GM19452 (cell line): Measurements from ENCODE around the gene MAP2K5.

Experiments
- ATAC-seq: cut with Tn5 transposase; IDR thresholded peaks from one replicate; pipeline ENCODE4 v1.9.1; 2021; ENCODE audit not compliant: unreplicated experiment

Gene MAP2K5

DNA sequence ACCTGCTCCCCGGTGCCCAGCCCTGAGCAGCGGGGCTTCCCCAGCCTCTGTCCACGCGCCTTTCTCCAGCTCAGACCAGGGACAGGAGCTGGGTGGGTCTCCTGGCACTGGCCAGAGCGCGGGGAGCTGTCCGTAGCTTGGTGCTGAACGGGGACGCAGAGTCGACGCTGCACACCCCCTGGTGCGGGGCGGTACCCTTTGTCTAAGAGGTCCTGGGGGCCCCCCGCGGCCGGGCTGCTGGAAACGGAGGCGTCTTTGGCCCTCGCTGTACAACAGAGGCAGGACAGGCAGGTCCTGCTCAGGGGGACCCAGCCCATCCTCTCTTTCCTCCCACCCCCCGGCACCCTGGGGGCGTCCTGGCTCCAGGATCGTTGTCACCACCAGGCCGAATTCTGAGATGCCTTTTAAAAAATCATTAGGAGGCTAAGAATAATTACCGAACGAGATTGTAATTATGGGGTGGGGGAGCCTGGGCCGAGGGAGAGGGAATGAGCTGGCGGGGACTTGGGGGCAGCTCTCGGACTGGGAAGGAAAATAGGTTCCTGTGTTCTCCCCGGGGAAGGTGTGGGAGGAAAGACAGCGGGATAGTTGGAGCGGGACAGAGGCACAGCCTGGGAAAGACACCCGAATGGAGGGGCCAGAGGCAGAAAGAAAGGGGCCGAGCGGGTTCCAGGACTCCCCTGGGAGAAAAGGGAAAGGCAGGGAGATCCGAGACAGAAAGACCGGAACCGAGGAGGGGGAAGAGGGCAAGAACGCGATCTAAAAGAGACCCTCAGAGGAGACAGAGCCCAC, 278.7 kb downstream of the MAP2K5 start:
- no peak for ATAC-seq

GRCh38 chr15:67821784-67822440, 279.4 kb downstream of the MAP2K5 start:
- ATAC-seq = no peak

- ATAC-seq = no peak
Measured at GRCh38 chr15:67822537-67823313, 280.2 kb downstream of the MAP2K5 start.

- no peak for ATAC-seq
Measured at GRCh38 chr15:67823314-67824196, 281.1 kb downstream of the MAP2K5 start.

DNA sequence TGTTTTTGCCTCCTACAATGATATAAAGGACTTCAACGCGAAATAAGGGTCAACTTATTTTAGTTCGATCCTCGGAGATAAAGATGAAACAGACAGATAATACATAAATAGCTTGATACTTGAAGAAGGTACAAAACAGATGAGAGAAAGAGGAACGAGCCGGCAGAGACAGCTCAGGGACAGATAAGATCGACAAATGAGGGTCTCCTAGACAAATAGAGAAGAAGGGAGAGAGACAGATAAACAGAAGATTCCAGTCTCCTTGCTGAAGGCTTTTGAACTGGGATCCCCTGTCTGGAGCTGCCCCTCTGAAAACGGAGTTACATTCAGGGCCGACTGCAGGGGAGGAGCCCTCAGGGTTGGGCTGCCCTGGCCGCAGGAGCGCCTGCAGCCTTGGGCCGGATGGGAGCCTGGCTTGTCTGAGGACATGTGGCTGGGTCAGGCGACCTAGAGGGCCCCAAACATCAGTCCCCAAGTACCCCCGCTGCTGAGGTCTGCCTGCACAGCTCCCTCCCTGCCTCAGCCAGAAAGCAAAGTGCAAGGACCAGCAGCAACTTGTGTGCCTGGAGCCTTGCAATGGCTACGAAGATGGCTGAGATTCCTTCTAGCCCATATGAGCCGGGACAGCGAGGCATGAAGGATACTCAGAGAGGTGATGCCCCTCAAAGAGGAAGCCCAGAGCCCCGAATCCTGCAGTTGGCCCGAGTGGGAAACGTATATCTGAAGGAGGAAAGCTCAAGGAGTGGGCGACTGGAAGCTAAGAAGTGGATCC, 281.9 kb downstream of the MAP2K5 start:
- ATAC-seq = no peak

- ATAC-seq = no peak
Measured at GRCh38 chr15:67824976-67825880, 282.7 kb downstream of the MAP2K5 start, which contains the start of gene SKOR1. TSS of gene SKOR1 (plus strand) at chr15:67825509. CDS start at chr15:67825603, 94 bp downstream.

- ATAC-seq = no peak
Measured at GRCh38 chr15:67825881-67826716, 283.6 kb downstream of the MAP2K5 start.

GRCh38 chr15:67826717-67827561, 284.4 kb downstream of the MAP2K5 start:
- ATAC-seq = no peak

GRCh38 chr15:67827562-67828277, 285.2 kb downstream of the MAP2K5 start:
- no peak for ATAC-seq

DNA sequence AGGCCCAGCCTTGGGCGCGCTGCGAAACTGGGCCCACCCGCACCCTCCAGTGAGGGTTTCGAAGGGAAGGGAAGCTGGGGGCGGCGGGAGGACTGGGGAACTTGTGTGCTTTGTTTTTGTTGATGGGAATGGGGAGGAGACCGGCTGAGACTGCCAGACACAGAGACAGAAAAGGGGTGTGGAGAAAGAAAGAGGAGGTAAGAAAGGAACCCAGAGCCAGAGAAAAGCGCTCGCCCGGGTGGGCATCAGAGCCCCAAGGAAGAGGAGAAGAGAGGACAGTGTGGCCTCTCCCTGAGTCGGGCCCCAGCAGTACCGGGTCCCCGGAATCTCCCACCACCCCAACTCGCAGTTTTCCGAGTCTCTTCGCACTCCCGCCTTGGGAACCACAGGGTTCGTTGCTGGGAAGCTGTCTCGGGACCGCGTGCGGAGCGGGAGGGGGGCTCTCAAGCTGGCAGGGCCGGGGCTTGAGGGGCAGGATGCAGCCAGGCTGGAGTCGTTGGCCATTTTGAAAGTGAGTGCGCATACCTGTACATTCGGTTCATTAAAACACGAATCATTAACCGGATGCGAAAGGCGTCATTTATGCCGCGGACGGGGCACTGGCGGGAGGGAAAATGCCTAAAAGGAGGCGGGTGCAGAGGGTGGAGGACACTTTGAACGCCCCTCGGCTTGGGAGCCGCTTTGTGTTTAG, 285.9 kb downstream of the MAP2K5 start:
- no peak for ATAC-seq

DNA sequence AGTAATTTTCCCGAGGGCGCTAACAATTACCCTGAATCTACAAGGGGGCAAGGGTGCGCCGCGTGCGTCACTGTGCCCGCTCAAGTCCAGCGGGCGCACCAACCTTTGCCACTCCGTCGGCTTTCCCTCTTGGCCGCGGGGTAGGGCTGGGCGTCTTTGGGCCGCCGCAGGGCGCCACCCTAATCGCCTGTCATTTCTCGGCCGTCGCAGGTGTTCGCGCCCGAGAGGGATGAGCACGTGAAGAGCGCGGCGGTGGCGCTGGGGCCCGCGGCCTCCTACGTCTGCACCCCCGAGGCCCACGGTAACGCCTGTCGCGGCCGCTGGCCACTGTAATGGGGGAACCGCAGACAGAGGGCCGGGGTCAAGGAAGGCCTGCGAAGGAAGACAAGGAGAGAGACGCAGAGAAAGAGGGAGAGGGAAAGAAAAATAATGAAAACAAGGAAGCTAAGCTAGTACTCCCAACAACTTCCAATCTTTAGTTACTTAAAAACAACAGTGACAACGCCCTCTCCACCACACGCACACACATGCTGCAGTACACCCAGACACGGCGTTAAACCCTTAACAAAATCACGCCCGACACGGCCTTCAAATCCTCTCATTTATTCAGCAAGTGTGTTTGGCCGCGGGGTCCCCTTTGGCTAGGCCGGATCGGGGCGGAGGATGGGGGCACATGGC, 286.6 kb downstream of the MAP2K5 start:
- no peak for ATAC-seq

DNA sequence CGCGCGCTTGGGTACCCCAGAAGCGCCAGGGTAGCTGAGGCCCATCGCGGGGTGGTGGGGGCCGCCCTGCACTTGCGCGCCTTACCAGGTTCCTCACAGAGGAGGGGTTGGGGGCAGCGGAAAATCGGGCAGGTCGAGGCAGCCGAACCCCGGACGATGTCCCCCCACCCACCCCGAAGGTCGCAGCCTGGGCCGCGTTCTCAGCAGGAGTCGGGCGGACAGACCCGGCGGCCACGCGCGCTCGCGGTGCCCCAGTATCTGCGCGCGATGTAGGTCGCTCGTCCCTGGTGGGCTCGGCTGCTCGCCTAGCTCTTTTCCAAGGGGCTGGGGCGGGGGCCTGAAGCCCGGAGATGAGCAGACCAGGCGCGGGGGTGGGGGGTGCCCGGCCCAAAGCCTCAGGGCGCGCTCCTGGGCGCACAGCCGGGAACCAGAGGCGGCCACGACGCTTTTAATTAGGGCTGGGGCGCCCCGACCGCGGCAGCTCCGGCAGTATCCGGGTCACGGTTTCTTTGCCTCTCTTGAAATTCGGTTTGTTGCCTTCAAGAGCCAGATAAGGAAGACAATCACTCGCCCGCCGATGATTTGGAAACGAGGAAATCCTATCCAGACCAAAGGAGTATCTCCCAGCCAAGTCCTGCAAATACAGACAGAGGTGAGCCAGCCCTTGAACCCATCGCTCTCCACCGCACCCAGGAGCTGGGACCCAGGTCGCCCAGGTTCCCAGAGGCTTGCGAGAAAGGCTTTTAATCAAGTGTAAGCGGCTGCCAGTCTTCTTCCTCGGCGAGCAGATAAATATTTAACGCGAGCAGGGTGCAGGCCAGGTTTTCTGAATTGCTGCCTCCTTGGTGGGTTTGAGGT, 287.4 kb downstream of the MAP2K5 start:
- ATAC-seq = no peak

DNA sequence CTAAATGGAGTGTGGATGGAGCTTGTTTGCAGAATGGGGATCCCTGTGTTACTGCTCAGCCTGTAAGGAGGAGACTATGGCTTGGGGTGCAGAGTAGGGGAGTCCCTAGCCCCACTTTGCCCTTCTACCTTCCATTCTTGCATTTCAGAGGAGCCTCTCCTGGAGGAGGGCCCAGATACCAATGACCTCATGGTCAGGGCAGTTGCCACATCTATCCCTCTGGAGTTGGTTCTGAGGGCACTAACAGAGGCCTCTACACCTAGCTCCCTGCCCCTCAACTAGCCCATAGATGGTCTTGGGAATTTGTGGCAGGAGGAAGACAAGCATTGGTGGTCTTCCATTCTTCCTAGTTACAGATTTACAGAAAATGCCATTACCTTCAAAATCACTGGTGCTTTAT, 288.9 kb downstream of the MAP2K5 start:
- ATAC-seq = no peak

DNA sequence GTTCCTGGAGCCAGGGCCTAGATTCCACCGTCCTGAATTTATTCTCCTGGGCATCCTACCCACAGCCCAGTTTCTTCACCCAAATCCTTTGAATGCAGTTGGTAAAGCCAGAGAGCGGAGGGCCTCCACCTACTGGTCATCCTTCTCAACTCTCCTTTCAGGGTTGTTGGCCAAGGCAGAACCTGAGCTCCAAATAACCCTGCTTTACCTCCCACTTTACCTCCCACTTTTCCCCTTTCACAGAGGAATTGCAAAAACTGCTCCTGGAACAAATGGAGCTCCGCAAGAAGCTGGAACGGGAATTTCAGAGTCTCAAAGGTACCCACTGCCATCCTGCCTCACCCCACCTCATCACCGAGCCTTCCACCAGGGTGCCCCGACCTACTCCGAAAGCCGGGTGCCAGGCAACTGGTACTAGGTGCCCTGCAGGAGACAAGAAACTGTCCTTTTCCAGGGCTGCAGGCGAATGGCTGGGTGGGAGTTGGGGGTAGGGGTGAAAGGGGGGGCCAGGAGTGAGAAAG, 289.6 kb downstream of the MAP2K5 start:
- no peak for ATAC-seq
